GM12878 (cell line): Measurements from ENCODE around the gene LRP8. TPM values are rescaled to one million over a fixed set of nuclear protein-coding genes. Genes with fewer than 3 reads are reported as not detected.

Source experiments
- CHD4 ChIP-seq: fragments of 200-600 bp; sonication (generic); IDR thresholded peaks from 2 replicates; pipeline ENCODE4 v1.6.1; 2016; ENCODE audit warnings: mild to moderate bottlenecking
- CREM ChIP-seq: IDR thresholded peaks from 2 replicates; pipeline ENCODE4 v1.6.1; 2014; ENCODE audit warnings: antibody characterized with exemption, low read depth
- DPF2 ChIP-seq: fragments of 450-650 bp; IDR thresholded peaks from 2 replicates; pipeline ENCODE4 v1.6.1; 2017; ENCODE audit warnings: mild to moderate bottlenecking
- FOS ChIP-seq: IDR thresholded peaks from 3 replicates; pipeline ENCODE4 v1.6.1; 2011; ENCODE audit warnings: borderline replicate concordance; ENCODE audit not compliant: insufficient read length; ENCODE audit errors: extremely low read depth
- HDGF ChIP-seq: fragments of 450-650 bp; IDR thresholded peaks from 2 replicates; pipeline ENCODE4 v1.6.1; 2016; ENCODE audit warnings: antibody characterized with exemption
- IKZF1 ChIP-seq: fragments of 450-650 bp; conservative IDR thresholded peaks from 2 replicates; pipeline ENCODE4 v1.6.1; 2017; ENCODE audit warnings: antibody characterized with exemption, mild to moderate bottlenecking
- KLF5 ChIP-seq: fragments of 450-650 bp; IDR thresholded peaks from 2 replicates; pipeline ENCODE4 v1.6.1; 2014; ENCODE audit warnings: mild to moderate bottlenecking; ENCODE audit not compliant: partially characterized antibody
- MEF2B ChIP-seq: fragments of 450-650 bp; IDR thresholded peaks from 2 replicates; pipeline ENCODE4 v1.6.1; 2018; ENCODE audit warnings: mild to moderate bottlenecking, moderate library complexity; ENCODE audit not compliant: partially characterized antibody, poor library complexity, severe bottlenecking
- MTA3 ChIP-seq: IDR thresholded peaks from 2 replicates; pipeline ENCODE4 v1.6.1; 2012; ENCODE audit warnings: low read length, inconsistent platforms, borderline replicate concordance
- MYC ChIP-seq: IDR thresholded peaks from 2 replicates; pipeline ENCODE4 v1.6.1; 2011; ENCODE audit warnings: mild to moderate bottlenecking, low read length, moderate library complexity, inconsistent platforms; ENCODE audit not compliant: insufficient read depth, insufficient replicate concordance, insufficient read length, severe bottlenecking
- NFYA ChIP-seq: IDR thresholded peaks from 2 replicates; pipeline ENCODE4 v1.6.1; 2011; ENCODE audit warnings: low read depth, mild to moderate bottlenecking, low read length, improper control_type of control experiment, borderline replicate concordance
- PBX3 ChIP-seq: IDR thresholded peaks from 2 replicates; pipeline ENCODE4 v1.6.1; 2011; ENCODE audit warnings: mild to moderate bottlenecking, low read depth, low read length, moderate library complexity; ENCODE audit not compliant: insufficient replicate concordance
- TCF3 ChIP-seq: IDR thresholded peaks from 2 replicates; pipeline ENCODE4 v1.6.1; 2012; ENCODE audit warnings: low read depth, mild to moderate bottlenecking, low read length, borderline replicate concordance; ENCODE audit not compliant: insufficient read depth
- polyA plus RNA-seq, 11 experiments: library from polyadenylated mRNA; depleted of rRNA in 4 of 11; unstranded in 6 of 11; stranded (reverse) in 5 of 11; fragments of >200 nt; fragmentation: Nextera tagmentation in 4 of 11; fragmentation: Illumina TruSeq in 1 of 11; extraction: Ambion mirVana in 4 of 11; extraction: Trizol in 1 of 11; gene quantifications; 1 replicate in 1 of 11; 2 replicates in 10 of 11; pipeline versions ENCODE4 v1.2.1 to v1.2.3, GENCODE V29; 2011 to 2016; ENCODE audit warnings: inconsistent platforms in 2 of 11, missing spikeins in 2 of 11, low read depth in 1 of 11
- total RNA-seq, 4 experiments: library from RNA; depleted of rRNA in 3 of 4; stranded (reverse); fragments of >200 nt in 3 of 4; fragmentation: Illumina TruSeq in 1 of 4; extraction: Trizol in 1 of 4; gene quantifications; 2 replicates each; pipeline versions ENCODE4 v1.2.1 to v1.2.3, GENCODE V29; 2013 to 2021
- TF ChIP-seq, protein P1 (sequence below): IDR thresholded peaks from 2 replicates; pipeline ENCODE4 v1.6.1; 2012; ENCODE audit warnings: low read depth, low read length, improper control_type of control experiment
- TF ChIP-seq, protein P2 (sequence below): fragments of 450-650 bp; formaldehyde crosslinking; IDR thresholded peaks from 2 replicates; pipeline ENCODE4 v1.5.0; 2022; ENCODE audit warnings: mild to moderate bottlenecking, missing genetic modification characterization
- TF ChIP-seq, protein P3 (sequence below): fragments of 450-650 bp; IDR thresholded peaks from 2 replicates; pipeline ENCODE4 v1.6.1; 2016; ENCODE audit warnings: mild to moderate bottlenecking, moderate library complexity, borderline replicate concordance

LRP8 gene
- total and polyA plus RNA-seq, 10 of the 15 experiments (the other 5 are each of a cell fraction or from before 2014, with no cell fraction given), result 2.8 to 40.5 (median 22.3) TPM

- TF ChIP-seq MYC (peak; percentile 95), DPF2 (peak; percentile 15), KLF5 (no peak), CREM (0 out of 2 replicates have a peak, but pooled peaks have one; percentile 4), CHD4 (no peak), HDGF (no peak), TCF3 (peak; percentile 46; the same call in 1 of the 2 replicates), IKZF1 (0 out of 2 replicates have a peak, but pooled peaks have one; percentile 1), MEF2B (no peak), MTA3 (no peak), FOS (no peak), NFYA (no peak), PBX3 (no peak)
- TF ChIP-seq, protein P1, sequence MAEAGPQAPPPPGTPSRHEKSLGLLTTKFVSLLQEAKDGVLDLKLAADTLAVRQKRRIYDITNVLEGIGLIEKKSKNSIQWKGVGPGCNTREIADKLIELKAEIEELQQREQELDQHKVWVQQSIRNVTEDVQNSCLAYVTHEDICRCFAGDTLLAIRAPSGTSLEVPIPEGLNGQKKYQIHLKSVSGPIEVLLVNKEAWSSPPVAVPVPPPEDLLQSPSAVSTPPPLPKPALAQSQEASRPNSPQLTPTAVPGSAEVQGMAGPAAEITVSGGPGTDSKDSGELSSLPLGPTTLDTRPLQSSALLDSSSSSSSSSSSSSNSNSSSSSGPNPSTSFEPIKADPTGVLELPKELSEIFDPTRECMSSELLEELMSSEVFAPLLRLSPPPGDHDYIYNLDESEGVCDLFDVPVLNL, result no peak
- TF ChIP-seq, protein P2, sequence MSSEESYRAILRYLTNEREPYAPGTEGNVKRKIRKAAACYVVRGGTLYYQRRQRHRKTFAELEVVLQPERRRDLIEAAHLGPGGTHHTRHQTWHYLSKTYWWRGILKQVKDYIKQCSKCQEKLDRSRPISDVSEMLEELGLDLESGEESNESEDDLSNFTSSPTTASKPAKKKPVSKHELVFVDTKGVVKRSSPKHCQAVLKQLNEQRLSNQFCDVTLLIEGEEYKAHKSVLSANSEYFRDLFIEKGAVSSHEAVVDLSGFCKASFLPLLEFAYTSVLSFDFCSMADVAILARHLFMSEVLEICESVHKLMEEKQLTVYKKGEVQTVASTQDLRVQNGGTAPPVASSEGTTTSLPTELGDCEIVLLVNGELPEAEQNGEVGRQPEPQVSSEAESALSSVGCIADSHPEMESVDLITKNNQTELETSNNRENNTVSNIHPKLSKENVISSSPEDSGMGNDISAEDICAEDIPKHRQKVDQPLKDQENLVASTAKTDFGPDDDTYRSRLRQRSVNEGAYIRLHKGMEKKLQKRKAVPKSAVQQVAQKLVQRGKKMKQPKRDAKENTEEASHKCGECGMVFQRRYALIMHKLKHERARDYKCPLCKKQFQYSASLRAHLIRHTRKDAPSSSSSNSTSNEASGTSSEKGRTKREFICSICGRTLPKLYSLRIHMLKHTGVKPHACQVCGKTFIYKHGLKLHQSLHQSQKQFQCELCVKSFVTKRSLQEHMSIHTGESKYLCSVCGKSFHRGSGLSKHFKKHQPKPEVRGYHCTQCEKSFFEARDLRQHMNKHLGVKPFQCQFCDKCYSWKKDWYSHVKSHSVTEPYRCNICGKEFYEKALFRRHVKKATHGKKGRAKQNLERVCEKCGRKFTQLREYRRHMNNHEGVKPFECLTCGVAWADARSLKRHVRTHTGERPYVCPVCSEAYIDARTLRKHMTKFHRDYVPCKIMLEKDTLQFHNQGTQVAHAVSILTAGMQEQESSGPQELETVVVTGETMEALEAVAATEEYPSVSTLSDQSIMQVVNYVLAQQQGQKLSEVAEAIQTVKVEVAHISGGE (CRISPR knock-in tag), result no peak
- TF ChIP-seq, protein P3, sequence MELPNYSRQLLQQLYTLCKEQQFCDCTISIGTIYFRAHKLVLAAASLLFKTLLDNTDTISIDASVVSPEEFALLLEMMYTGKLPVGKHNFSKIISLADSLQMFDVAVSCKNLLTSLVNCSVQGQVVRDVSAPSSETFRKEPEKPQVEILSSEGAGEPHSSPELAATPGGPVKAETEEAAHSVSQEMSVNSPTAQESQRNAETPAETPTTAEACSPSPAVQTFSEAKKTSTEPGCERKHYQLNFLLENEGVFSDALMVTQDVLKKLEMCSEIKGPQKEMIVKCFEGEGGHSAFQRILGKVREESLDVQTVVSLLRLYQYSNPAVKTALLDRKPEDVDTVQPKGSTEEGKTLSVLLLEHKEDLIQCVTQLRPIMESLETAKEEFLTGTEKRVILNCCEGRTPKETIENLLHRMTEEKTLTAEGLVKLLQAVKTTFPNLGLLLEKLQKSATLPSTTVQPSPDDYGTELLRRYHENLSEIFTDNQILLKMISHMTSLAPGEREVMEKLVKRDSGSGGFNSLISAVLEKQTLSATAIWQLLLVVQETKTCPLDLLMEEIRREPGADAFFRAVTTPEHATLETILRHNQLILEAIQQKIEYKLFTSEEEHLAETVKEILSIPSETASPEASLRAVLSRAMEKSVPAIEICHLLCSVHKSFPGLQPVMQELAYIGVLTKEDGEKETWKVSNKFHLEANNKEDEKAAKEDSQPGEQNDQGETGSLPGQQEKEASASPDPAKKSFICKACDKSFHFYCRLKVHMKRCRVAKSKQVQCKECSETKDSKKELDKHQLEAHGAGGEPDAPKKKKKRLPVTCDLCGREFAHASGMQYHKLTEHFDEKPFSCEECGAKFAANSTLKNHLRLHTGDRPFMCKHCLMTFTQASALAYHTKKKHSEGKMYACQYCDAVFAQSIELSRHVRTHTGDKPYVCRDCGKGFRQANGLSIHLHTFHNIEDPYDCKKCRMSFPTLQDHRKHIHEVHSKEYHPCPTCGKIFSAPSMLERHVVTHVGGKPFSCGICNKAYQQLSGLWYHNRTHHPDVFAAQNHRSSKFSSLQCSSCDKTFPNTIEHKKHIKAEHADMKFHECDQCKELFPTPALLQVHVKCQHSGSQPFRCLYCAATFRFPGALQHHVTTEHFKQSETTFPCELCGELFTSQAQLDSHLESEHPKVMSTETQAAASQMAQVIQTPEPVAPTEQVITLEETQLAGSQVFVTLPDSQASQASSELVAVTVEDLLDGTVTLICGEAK, result no peak
Measured at GRCh38 chr1:53326598-53327181, 1.2 kb downstream of the LRP8 start (continued).
